Fibroblast of skin of left quadriceps (primary cell): ENCODE measurements around the gene TMEM269.
"Not testable (repeated sequence)": the region's sequence is repeated elsewhere in the genome, so short reads cannot be mapped to it uniquely, and the experiment has no call there.

ENCODE experiments used
- DNase-seq, 2 experiments: peaks; one replicate each; pipeline ENCODE4 v3.0.0-alpha.2; 2013; ENCODE audit warnings: low read depth in 2 of 2

Gene TMEM269

DNA sequence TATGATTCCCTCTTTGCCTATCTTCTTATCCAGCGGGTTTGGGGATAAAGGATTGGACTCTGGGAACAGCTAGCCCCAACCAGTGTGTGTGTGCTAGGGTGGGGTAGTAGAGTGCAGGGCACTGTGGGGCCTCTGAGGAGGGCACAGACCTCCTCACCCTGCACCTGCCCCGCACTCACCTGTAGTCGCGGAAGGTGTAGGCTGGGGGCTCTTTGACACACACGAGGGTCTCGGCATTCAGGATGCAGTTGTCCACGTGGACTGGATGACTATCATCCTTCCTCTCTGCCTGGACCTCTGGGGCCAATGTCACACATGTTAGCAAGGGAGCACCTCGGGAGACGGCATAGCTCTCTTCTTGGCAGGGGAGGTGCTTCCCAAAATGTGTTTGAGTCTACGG lies 36.8 kb upstream of the TMEM269 start:
- DNase-seq: no peak

DNA sequence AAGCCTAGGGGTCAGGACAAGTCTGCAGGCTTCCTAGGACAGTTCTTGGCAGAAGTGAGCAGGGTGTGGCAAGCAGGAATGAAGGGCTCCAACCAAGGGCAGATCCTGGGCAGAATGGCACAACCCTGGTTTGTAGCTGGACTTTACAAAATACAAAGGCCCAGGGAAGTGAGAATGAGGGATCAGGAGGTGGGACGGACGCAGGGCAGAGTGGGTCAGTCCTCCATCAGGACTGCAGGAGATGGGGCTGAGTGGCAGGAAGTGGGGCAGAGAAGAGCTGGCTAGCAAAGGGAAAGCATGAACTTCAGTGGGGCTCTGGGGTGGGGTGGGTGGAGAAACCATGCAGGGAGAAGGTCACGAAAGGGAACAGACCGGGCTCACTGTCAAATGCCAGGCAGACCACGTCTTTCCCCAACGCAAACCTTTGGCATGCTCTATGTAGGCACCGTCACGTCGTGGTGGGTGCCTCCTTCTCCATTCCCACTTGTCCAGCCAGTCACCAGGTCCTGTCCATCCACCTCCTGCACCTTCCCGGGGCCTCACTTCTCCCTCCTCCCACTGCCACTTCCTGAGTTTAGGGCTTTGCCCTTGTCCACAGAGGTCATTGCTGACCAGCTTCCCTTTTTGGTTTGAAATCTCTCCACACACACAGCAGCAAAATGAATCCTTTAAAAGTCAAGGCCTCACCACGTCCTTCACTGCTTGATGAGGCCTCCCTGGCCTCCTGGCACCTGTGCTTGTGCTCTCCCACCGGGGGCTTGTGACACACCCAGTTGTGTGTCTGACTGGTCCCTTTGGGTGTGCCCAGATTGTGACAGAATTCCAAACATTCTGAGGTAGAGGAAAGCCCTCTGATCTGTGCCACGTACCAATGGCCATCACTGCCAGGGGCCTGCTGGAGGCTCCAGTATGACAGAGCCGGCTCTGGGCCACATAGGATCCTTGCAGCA lies 36.1 kb upstream of the TMEM269 start:
- DNase-seq: no peak

DNA sequence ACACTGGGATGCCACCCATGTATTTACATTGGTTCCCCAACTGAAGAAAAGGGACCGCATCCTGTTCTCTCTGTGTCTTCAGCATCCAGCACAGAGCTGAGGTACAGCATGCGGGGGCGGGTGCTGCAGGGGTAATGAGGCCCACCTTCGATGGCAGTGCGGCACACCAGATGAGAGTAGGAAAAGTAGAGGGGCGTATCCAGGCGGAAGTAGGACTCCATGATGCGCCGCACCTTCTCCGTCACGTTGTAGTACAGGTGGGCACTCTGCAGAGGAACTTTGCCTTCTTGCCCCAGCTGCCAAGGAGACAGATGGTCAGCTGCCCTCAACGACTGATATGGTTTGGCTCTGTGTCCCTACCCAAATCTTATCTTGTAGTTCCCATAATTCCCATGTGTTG lies 34.8 kb upstream of the TMEM269 start:
- DNase-seq: no peak

DNA sequence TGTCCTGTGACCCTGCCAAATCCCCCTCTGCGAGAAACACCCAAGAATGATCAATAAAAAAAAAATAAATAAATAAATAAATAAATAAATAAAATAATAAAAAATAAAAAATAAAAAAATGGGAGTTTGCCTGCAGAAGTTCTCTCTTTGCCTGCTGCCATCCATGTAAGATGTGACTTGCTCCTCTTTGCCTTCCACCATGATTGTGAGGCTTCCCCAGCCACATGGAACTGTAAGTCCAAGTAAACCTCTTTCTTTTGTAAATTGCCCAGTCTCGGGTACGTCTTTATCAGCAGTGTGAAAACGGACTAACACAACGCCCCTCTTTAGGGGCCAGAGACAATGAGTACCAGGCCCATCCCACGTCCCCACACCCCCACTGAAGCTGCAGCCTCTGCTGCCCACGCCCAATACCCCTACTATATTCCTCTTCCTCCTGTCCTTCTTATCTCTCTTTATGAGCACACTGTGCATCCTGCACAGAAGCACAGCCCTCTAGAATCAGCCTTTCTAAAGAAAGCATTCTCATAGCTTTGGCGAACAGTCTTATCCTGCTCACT lies 33.2 kb upstream of the TMEM269 start:
- DNase-seq: not testable (repeated sequence)

DNA sequence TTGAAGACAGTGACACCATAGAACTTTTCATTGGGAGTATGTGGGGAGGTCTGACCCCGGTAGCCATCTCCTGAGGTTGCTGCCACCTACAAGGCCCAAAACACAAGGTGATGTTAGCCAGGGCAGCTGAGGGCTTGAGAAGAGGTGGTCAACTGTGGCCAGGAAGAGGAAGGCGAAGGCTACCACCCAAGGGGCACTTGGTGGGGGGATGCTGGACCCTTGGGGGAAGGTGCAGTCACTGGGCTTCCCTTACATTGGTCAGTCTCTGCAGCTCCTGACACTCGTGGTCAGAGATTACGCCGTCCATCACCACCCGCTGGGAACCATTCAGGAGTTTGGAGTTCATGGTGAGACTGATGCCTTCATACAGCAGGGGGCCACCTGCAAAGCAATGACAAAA lies 32.5 kb upstream of the TMEM269 start:
- no peak for DNase-seq

DNA sequence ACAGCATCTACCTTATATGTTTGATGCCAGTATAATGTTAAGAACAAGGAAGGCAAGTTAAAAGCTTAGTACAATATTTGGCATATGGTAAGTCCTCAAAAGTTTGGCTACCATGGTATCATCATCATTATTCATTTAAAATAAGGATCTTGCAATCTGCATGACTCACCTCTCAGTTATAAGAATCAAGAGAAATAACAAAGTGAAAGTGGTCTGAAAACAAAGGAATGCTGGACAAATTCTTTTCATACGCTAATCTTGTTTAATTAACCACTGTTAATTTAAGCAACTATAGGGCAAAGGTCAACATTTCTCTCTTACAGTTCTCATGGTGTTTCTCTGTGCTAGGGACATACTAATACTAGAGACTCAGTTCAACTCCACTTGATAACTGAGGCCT lies 31.7 kb upstream of the TMEM269 start:
- DNase-seq: no peak

DNA sequence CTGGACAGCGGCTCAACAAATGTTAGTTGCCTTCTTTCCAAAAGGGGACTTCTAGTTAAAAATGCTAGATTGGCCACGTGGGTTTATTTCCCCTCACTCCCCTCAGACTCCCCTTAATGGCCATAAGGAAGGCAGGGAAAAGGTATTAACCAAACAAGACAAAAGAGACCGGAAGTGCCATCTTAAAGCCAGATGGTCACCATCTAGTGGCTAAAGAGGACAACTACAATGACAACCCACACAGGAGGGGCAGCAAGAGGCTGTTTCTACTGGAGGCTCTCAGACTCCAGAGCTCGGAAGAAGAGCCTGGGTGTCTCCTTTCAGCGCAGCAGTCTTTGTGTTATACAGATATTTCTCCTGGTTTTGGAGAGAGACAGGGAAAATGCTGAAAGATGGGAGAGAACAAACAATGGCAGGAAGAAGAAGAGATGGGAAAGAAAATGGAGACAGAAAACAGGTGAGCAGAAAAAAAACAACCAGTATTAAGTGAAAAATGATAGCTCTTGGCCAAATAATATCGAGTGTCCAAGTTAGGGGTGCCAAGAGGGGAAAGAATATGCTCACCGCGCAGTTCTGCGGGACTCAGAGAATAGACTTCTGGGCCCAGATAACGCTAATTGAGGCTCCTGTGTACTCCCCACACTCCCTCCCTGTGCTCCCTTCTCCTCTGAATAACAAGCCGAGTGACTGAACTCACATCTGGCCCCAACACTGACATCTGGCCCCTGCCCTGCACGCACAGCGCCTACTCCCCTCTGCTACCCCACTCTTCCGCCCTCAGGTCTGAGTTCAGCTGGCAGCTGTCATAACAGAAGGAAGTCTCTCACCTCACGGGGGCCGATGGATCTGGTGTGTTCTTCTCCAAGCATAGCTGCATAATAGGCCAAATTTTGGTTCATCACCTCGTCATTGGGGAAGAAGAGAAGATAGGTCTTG lies 27.6 kb upstream of the TMEM269 start:
- DNase-seq: peak in 1 of 2 experiments; percentile 28

DNA sequence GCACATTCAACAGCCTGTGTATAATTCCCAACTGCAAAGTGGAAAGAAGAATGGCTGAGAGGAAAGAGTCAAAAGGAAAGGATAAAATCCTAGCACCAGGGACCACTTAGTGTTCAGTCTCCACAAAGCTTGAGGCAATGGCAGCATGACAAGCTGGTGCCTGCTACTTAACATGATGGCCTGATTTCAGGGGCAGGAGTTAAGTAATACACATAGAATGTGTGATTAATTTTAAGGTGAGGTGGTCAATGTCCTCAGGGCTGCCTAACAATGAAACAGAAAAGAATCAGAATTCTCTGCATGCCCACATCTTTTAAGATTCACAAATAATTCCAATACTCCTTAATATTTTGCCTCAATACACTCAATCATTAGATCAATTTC lies 26.9 kb upstream of the TMEM269 start:
- DNase-seq: no peak

DNA sequence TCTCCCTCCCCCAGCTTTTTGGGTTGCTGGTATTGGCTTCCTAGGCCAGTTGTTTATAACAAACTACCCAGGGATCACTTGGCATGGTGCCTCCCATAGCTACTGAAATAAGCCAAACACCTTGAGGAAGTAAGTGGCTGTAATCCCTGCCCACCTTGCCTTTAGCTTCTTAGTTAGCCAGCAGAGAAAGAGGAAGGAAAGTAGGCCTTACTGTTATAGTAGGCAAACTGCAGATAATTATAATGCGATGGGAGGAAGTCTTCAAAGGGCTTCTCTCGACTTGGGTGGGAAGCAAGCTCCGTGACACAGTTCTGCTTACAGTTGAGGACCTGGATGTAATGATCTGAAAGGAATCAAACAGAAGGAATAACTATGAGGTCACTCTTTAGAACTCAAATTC lies 26.1 kb upstream of the TMEM269 start:
- no peak for DNase-seq

DNA sequence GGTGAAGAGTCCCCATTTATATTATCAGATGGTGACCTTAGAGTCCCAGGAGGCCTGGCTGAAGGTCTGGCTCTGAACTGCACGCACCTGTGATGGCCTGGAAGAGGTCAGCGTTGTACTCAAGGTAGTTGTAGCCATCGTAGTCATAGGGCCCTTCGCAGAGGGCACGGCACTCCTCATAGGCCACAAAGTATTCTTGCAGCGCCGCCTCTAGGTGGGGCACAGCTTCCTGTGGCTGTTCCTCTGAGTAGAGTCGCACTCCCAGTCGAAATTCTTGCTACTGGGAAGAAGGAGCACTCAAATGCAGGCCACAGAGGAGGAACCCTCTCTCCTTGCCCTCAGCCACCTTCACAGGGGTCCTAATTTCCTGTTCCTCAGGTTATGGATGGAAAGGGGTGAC lies 25.7 kb upstream of the TMEM269 start:
- DNase-seq: no peak

DNA sequence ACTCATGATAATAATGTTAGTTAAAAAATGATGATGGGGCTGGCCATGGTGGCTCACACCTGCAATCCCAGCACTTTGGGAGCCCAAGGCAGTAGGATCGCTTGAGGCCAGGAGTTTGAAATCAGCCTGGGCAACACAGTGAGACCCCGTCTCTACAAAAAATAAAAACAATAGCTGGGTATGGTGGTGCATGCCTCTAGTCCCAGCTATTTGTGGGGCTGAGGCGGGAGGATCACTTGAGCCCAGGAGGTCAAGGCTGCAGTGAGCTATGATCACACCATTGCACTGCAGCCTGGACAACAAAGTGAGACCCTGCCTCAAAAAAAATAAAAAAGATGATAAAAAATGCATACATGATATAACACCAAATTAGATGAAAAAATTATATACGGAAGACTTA lies 23.2 kb upstream of the TMEM269 start:
- no peak for DNase-seq

DNA sequence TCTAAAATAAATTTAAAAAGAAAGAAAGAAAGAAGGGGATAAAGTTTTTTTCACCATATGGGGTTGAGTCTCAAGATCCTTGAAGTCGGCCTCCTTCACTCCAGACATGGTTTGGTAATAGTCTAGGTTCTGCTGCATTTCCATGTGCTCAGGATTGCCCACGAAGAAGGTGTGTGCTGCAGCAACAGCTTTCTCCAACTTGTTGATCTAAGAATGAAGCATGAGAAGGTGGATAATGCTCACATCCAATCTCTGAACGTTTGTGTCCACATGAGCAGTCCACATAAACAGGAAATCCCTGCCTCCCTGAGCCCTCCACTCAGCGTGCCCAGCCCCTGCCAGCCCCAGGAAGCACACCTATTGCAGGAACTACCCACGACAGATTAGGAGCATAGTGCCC lies 22.5 kb upstream of the TMEM269 start:
- DNase-seq: no peak

DNA sequence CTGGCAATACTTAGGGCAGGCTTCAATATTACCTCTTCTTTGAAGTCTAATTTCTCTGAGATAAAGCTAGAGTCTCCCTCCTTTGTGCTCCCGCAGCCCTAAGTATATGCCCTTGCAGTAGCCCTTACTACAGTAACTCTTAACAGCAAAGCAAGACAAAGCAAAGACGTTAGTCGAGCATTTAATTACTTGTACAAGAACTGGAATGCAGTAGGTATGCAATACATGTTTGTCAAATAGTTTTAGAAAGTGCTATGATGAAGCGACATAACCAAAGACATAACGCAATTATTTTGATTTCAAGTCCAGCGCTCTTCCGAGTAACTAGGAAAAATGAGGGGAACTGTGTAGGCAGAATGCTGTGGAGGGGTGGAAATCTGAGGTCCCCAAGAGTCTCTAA lies 19.5 kb upstream of the TMEM269 start:
- DNase-seq: no peak

DNA sequence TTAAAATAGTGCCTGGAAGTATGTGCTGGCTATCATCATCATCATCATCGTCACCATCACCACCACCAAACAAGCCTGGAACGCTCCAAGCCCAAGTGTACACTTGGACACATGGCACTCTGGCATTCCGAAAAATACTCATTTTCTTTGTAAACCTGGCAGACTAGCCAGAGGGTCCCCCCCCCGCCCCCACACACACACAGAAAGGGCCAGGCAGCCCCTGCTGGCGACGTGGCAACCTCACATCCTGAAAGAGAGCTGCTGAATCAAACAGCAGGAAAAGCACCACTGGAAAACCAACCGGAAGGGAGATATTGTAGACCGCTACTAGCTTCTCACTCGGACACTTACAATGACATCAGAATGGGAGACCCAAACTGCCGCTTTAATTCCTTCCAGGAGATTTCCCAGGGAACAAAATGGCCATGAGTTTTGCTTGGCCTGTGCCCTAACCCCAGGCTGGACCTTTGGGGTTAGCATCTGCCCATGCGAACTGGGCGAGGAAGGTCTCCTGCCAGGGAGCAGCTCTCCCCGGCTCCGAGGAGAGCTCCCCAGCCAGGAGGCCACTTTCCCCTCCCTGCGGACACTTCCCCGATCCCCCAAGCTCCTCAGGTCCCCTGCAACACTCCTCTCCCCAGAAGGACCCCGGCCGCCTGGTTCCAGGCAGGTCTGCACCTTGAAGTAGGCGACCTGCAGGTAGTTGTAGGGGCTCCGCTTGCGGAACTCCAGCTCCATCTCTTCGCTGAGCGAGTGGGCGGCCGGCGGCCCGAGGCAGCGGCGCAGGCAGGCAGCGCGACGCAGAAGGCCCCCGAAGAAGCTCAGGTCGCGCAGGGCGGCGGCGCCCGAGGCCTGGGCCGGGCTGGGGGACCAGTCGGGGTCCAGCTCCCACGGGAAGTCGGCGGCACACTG lies 18.7 kb upstream of the TMEM269 start:
- DNase-seq: peak; percentile 65 to 68

DNA sequence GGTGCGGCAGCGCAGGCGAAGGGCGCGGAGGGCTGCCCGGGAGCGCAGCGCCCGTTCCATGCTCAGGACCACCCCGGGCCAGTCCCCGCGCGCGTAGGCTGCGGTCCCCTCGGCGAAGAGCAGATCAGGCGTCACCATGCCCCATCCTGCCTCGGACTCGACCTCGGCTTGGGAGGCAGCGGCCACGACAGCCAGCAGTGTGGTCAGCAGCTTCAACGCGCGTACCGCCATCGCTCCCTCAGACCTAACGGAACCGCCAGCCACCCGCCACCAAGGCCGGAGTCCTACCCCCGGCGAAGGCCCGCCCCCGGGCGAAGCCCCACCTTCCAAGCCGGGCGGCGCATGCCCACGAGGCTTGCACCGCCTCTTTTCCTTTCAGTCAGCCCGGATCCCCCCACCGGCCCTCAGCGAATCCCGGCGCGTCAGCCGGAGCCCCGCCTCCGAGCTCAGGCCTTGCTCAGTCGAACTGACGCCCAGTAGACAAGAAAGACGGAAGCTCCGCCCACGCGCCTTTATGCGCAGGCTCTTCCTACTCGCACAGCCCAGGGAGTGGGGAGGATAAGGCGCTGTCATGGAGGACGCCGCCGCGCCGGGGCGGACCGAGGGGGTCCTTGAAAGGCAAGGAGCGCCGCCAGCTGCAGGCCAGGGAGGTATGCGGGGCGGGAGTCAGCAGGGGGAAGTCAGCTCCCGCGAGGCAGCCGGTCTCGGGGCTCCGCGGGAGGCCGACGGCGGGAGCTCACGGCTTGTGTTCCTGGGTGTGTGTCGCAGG lies 17.9 kb upstream of the TMEM269 start, which contains the start of the genes C1orf50 and P3H1:
C1orf50 (plus strand) TSS at position 509 of the 769 bp plus-strand sequence; CDS start at position 572, 63 bp downstream.
P3H1 (minus strand) TSS at position 288 of the 769 bp plus-strand sequence; CDS start at position 231, 57 bp downstream.
- peak; percentile 97 to 98 for DNase-seq

DNA sequence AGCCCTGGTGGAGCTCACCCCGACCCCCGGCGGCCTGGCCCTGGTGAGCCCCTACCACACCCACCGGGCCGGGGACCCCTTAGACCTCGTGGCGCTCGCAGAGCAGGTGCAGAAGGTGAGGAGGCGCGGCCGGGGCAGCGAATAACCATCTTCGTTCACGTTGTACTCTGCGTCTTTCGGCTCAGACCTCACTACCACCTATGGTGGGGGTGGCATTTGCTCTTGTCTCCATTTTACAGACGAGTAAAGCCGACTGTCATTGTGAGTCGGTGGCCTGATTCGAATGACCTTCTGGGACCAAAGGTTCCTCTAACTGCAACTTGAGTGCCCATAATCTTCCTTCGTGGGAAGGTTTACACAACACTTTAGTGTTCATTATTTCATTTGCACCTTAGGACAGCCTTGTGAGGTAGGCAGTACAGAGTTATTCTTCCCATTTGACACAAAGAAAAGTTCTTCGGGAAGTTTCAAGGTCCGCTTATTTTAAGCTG lies 17.2 kb upstream of the TMEM269 start:
- DNase-seq: no peak

DNA sequence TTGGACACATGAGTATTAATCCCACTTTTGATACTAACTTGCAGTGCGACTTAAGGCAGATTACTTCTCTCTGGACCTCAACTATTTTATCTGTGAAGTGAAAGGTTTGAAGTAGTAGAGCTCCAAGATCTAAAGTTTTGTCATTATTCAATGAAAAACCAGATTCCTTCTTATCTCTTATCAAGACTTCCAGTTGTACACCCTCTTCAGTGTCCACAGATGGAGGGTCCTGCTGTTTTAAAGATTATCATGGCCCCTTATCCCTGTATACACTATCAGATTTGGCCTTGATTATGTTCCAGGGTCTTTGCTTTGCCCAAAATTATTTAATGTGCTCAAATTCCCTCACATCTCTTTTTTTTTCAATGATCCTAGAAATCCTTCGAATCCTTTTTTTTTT lies 16.6 kb upstream of the TMEM269 start:
- no peak for DNase-seq

DNA sequence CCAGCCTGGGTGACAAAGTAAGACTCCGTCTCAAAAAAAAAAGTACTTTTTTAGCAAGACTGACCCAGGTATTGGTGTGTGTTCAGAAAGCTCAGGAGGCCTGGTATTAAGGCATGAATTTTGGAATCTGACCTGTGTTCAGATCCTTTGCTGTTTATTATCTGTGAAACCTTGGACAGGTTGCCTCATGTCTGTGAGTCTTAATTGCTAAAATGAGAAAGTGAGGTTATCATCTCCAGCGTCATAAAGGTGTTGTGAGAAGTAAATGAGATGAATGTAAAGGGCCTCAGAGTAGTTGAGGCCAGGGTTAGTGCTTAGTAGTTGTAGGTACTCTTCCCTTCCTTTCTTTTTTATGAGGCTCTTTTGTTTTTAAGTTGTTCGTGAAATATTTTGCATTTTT lies 15.0 kb upstream of the TMEM269 start:
- DNase-seq: no peak

DNA sequence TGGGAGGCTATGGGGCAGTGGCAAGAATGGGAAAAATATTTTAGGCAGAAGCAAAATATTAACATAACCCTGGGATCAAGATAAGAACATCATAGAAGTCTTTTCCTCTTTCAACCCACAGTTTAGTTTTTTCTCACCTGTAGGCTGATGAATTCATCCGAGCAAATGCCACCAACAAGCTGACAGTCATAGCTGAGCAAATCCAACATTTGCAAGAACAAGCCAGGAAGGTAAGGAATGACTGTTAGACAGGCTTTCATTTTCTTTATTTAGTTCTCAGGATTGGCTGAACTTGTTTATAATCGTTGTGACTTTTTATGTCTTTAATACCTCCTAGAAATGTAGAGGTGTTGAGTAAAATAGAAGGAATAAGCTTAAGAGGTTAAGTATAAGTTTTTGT lies 11.4 kb upstream of the TMEM269 start:
- DNase-seq: no peak

DNA sequence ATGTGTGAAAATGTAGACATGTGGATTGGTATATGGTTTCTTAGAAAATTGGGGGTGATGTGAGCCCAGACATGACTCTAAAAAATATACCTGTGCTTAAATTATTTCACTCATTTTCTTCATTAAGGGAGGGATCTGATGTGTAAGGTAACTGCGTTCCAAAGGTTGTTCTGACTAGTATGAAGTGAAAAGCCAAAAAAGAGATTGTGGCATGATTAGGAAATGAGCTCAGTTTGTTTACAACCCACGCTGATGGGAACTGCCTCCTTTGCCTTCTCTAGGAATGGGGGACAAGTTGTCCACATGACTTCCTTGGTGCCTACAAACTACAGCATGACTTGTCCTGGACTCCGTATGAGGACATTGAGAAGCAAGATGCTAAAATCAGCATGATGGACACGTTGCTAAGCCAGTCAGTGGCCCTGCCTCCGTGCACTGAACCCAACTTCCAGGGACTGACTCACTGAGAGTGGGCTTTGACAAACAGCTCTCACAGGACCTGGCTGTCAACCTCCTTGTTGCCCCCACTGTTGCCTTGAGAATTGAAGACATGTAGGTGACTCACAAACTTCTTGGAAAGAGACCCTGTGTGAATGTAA lies 9.8 kb upstream of the TMEM269 start:
- DNase-seq: no peak
